OCI-M2 (cell line): Measurements from ENCODE around the gene TCF23.
"Not testable (repeated sequence)": the region's sequence is repeated elsewhere in the genome, so short reads cannot be mapped to it uniquely, and the experiment has no call there.

Source experiments
- DNase-seq: peaks from one replicate; lab custom pipeline; 2025; ENCODE audit not compliant: unreplicated experiment; lab: John Stamatoyannopoulos, UW

TCF23 gene

DNA sequence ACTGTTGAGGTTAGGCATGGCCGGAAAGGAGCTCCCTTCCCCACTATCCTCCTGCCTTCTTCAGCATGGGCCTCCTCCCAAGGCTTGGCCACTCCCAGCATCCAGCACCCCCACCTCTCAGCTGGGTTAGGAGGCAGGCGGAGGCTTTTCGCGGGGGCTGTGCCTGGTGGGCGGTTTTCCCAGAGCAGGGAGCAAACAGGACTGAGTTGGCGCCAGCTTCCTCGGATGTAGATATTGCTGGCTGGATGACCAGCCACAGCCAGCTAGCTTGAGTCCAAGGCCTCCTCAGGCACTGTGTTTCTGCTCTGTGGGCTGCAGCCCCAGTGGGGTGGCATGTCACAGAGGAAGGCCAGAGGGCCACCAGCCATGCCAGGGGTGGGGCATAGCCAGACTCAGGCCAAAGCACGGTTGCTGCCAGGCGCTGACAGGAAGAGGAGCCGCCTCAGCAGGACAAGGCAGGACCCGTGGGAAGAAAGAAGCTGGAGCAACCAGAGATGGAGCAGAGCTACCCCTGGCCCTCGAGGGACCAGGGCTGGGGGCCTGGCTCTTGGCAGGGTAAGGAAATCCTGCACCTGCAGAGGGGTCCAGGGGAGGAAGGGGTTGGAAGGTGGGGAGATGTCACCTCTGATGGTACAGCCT is at the start of gene TCF23:
TSS of gene TCF23 (plus strand) at position 204 of the 639 bp plus-strand sequence. CDS start at position 334, 130 bp downstream.
- DNase-seq = no peak

GRCh38 chr2:27099334-27099955 is 49.4 kb upstream of the TCF23 start:
- DNase-seq = no peak

GRCh38 chr2:27100036-27100435 is 48.8 kb upstream of the TCF23 start:
- DNase-seq = no peak

DNA sequence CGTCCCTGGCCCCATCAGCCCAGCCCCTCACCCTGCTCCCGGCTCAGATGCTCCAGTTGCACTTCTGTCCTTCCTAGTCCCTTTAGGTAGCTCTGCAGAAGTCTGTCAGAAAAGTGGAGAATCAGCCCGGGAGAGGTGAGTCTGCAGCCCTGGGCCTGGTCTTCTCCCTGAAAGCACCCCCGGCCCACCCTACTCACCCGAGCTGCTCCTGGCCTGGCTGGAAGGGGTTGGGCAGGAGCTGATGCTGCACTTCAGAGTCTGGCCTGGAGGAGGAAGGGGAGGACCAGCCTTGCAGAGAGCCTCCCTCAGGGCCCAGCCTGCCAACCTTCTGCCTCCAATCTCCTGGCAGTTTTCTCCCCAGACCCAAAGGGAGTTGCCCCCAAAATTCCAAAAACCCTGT is 46.5 kb upstream of the TCF23 start:
- DNase-seq = no peak

GRCh38 chr2:27105981-27106380 is 42.8 kb upstream of the TCF23 start:
- DNase-seq = no peak

DNA sequence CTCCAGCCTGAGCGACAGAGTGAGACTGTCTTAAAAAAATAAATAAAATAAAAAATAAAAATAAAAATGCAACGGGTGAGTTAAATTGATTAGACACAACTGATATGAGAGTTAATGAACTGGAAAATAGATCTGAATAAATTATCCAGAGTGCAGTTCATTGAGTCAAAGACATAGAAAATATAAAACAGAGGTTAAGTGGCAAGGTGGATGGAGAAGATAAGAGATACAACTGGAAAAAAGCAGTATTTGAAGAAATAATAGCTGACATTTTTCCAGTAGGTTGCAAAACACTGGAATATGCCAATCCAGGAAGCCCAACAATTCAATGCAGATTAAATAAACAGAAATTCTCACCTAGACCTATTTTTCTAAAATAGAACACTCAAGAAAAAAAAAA is 40.6 kb upstream of the TCF23 start:
- no peak for DNase-seq

- no peak for DNase-seq
These were observed 39.7 kb upstream of the TCF23 start for GRCh38 chr2:27109083-27109482.

DNA sequence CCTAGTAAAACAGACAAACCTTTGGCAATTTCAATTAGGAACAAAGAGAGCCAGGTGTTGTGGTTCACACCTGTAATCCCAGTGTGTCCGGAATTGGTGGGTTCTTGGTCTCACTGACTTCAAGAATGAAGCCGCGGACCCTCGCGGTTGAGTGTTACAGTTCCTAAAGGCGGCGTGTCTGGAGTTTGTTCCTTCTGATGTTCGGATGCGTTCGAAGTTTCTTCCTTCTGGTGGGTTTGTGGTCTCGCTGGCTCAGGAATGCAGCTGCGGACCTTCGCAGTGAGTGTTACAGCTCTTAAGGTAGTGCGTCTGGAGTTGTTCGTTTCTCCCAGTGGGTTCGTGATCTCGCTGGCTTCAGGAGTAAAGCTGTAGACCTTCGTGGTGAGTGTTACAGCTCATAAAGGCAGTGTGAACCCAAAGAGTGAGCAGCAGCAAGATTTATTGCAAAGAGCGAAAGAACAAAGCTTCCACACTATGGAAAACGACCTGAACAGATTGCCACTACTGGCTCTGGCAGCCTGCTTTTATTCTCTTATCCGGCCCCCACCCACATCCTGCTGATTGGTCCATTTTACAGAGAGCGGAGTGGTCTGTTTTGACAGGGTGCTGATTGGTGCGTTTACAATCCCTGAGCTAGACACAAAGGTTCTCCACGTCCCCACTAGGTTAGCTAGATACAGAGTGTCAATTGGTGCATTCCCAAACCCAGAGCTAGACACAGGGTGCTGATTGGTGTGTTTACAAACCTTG is 38.0 kb upstream of the TCF23 start:
- DNase-seq = not testable (repeated sequence)

GRCh38 chr2:27111392-27112078 is 37.3 kb upstream of the TCF23 start:
- not testable (repeated sequence) for DNase-seq

- no peak for DNase-seq
These were observed 33.3 kb upstream of the TCF23 start for GRCh38 chr2:27115519-27115918.

DNA sequence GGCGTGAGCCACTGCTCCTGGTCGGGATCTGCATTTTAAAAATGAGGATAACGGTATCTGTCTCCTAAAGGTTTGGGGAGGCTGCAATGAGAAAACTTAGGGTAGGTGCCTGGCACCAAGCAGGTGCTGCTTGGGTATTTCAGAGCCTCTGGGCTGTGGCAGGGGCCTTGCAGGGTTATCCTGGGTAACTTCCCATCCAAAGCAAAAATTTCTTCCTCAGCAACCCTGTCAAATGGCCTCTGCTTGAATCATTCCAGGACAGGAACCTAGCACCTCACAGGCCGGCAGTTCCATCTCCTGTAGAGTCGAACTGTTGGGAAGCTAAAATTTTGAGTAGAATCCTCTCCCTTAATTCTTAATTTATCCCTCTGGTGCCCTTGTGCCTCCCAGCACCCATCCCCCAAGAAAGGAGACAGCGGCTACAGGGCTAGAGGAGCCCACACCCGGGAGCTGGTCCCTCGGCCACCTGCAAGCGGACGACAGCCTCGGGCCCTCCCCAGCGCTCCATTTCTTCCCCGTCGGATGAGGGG is 30.7 kb upstream of the TCF23 start:
- no peak for DNase-seq

DNA sequence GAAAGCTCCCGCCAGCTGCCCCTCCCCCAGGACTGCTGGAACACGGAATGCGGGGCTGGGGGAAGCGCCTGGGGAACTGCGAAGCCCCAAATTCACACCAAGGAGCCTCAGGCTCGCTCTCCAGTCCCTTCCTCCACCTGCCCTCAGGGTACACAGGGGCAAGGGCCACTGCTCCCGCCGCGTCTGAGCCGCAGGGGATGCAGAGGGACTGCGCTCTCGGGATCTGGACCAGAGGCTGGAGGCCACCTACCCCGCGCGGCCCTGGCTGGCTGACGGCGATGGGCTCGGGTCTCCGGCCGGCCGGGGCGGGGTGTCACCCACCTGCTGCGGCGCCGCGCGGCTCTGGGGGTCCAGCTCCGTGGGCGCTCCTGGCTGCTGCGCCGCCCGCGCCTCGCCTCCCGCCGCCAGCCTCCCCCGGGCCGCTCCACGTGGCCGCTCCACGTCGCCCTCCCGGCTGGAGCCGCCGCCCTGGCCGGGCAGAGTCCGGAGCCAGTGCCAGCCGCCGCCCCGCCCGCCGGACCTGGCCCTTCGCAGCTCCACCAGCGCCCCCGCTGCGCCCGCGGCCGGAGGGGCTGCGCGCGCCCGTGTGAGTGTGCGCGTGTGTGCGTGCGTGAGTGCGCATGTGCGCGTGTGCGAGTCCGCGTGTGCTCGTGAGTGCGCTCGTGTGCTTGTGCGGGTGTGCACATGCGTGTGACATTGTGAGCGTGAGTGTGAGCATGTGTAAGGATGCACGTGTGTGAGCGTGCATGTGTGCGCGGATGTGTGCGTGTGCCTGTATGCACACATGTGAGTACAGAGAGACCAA is 30.1 kb upstream of the TCF23 start, which contains the start of gene CGREF1:
TSS of gene CGREF1 (minus strand) at position 604 of the 805 bp plus-strand sequence. CDS start 14,762 bp downstream, outside the sequence.
- no peak for DNase-seq

DNA sequence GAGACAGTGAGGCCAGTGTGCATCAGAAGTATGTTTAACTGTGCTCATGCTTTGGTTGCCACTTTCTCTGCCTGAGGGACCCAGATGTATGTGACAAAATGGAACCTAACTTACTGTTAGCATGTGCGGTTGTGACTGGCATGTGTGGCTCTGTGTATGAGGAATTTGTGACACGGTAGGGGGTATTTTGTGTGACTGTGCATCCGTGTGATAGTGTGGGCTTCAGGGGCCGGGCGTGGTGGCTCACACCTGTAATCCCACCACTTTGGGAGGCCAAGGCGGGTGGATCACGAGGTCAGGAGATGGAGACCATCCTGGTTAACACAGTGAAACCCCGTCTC is 29.5 kb upstream of the TCF23 start:
- not testable (repeated sequence) for DNase-seq

DNA sequence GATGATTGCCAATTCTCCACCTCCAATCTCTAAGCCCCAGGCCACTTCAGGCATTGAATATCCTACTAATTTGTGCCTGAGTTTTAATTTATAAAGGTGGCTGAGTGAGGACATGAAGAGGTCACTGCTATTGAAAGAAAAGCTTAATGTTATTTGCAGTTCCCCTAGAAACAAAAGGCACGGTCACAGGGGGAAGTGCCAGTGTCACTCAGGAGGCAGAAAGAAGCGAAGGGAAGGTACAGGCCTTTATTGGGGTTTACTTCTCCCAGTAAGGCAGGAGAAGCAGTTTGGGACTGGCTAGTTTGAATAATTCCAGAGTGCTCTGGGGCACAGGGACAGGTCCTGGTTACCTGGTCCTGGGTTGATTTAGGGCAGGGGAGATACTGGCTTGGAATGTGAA is 26.9 kb upstream of the TCF23 start:
- DNase-seq = no peak

GRCh38 chr2:27122791-27123190 is 26.0 kb upstream of the TCF23 start:
- no peak for DNase-seq

- DNase-seq = no peak
These were observed 25.3 kb upstream of the TCF23 start, which contains the start of gene ABHD1 for GRCh38 chr2:27123302-27124150. ABHD1 (plus strand) TSS chr2:27123815; CDS start chr2:27123949, 134 bp downstream.

- DNase-seq = no peak
These were observed 23.7 kb upstream of the TCF23 start for GRCh38 chr2:27125104-27125503.

DNA sequence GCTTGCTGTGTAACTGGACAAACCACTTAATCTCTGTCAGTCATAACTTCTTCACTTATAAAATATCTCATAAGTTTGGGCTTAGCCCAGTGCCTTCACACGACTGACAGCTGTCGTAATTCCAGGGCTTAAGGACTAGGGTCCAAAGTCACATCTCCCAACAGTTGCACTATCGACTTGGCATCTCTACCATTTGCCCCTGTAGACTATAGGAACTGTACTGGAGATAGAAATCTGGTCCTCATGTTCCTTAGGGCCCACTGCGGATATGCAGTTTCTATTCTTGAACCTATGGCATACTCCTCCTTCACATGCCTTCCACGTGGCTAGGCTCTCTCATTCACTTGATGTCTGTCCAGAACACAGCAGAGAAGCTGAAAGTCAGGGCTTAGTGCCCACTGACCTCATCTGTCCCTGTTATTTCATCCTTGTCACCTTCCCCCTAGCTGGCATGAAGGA is 22.5 kb upstream of the TCF23 start:
- DNase-seq = no peak

GRCh38 chr2:27127883-27128667 is 20.7 kb upstream of the TCF23 start:
- DNase-seq = no peak
